NCI-H774 (cell line): Measurements from ENCODE around the gene MDFIC.

Experiments used
- DNase-seq: peaks from one replicate; lab custom pipeline; 2025; lab: John Stamatoyannopoulos, UW

The MDFIC gene

DNA sequence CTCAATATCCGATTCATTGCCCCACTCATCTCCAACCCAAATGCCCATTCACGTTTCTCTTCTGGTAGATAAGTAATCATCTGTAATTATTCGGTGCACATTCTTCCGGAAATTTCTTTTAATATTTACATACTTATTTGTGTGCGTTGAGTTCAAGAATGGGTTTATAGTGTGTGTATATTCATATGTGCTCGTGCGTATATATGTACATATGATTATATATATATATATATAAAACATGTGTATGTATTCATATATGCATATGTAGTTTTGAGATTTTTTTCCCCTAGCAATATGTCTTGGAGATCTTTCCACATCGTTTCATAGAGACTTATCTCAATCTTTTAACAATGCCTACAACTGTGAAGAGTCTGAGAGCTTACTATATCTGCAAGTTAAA is 118.2 kb downstream of the MDFIC start:
- no peak for DNase-seq

DNA sequence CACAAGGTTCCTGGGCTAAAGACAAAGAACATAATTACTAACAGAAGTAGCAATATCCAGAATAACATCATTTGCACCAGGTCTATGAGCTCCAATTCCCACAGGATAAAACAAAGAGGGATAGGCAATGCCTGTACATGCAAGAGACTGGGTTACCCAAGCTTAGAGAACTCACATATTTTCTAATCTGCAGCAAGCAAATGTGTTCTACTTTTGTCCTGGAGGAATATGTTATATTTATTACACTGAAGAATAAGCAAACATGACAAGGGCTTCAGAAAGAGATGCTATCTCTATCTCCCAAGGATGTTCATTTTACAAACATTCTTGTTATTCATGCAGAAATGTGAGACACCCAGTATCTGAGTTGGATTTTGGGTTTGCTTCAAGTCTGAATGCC is 118.6 kb downstream of the MDFIC start:
- DNase-seq = no peak

DNA sequence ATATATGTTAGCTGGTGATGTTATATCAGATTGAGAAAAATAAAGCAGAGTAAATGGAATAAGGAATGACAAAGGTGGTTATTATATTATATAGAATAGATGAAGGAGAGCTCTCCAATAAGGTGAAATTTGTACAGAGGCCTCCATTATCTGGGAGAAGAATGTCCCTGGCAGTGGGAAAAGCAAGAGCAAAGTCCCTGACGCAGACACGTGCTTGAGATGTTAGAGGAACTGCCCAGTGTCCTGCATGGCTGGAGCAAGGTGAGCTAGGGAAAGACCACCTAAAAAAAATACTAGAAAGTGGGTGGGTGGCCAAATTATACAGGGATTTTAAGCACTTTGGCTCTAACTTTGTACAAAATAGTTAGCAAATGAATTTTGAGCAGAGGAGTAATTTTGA is 120.7 kb downstream of the MDFIC start:
- DNase-seq = no peak

DNA sequence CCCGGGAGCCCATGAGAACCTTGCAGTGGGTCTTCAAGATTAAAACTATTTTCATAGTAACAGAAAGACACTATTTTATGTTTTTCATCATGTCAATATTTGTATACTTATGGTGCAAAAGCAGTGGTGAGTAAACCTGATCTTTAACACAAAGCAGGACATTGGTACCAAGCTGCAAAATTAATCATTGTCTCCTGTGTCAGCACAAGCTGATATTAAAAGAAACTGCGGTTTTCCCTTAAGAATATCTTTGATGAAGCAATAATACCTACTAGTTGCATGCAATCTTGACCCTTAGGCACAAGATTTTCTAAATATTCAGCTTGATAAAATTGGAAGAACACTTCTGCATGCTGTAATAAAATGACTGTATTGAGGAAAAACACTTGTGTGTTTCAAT is 121.7 kb downstream of the MDFIC start:
- DNase-seq = no peak

DNA sequence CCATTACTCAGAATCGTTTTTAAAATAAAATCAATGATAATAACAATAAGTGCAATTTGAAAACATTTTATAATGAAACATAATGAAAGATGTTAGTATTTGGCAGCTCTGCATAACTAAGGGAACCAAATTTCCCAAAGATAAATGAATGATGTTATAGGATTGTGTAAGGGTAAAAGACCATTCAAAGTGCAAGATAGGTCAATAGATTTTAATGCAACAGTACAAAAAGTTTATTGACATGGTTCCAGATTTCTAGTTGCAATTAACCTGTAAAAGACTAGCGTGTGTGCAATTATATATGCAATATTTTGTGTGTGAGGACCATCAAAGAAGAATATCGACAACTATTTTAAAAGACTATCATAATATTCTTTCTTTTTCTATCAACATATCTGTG is 122.3 kb downstream of the MDFIC start:
- DNase-seq = no peak

DNA sequence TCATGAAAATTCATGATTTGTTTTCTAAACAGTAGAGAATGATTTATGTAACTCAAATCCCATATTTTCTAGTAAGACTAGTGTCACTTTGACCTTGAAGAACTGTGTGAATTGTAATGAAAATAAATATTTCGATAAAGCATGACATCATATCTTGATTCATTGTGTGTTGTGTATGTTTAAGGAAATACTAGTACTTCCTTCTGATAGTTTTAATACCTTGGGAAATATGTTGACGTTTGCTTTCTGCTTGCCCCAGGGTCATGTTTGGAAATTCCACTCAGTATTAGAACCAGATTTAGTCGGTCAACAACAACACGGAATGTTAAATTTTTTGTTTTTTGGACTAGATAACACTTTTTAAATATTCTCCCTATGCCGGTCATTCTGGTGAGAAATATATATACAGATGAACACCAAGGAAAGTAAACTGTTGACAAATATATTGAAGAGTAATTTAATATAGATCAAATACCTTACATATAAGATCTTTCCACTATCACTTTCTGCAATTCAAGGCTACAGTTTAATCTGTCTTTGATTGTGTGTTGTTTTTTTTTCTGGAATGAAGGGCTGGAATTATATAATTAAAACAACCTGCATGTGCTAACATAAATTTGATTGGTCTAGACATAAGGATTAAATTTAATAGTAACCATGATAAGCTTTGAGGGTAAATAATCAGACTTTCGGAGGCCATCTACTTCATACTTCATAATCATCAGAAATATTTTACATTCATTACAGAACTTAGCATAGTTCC is 126.2 kb downstream of the MDFIC start:
- DNase-seq = no peak

DNA sequence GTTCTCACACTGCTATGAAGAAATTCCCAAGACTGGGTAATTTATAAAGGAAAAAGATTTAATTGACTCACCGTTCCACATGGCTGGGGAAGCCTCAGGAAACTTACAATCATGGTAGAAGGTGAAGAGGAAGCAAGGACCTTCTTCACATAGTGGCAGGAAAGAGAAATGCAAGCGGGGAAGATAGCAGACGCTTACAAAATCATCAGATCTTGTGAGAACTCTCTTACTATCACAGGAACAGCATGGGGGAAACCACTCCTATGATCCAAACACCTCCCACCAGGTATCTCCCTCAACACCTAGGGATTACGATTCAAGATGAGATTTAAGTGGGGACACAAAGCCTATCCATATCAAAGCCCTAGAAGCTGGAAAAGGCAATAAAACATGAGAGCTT is 130.8 kb downstream of the MDFIC start:
- no peak for DNase-seq

DNA sequence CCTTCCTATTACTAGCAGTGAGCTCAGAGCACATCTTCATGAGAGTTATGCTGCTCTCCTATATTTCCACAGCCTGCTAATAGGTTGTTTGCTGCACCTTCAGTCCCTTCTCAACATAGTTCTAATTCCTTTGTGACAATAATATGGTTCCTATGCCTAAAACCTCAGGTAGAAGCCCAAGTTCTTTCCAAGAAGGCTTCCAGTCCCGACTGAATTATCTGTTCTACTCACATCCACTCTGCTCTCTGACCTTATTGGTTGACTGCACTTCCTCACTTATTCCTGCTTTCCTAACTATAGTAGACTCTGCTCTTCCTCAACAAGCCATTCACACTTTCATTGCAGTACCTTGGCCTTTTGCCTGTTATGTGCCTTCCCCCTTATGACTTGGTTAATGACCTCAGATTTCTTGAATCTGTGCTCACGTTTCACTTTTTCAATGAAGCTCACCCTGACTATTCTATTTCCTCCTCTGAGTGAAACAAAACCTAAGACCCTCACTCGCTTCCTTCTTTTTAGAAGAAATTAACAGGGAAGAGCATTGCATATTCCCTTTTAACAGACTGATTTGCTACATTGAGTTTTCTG is 132.7 kb downstream of the MDFIC start:
- DNase-seq = no peak

DNA sequence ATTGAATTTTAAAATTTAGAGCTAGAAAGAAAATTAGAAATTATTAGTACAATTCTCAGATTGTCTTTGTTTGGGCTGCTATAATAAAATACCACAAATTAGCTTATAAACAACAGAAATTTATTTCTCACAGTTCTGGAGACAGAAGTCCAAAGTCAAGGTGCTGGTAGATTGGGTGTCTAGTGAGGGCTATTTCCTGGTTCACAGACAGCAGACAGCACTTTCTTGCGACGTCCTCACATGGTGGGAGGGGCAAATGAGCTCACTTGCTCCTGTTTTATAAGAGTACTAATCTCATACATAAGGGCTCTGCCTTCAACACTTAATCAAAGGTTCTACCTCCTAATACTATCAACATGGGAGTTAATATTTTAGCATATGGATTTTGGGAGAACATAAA is 134.1 kb downstream of the MDFIC start:
- no peak for DNase-seq

DNA sequence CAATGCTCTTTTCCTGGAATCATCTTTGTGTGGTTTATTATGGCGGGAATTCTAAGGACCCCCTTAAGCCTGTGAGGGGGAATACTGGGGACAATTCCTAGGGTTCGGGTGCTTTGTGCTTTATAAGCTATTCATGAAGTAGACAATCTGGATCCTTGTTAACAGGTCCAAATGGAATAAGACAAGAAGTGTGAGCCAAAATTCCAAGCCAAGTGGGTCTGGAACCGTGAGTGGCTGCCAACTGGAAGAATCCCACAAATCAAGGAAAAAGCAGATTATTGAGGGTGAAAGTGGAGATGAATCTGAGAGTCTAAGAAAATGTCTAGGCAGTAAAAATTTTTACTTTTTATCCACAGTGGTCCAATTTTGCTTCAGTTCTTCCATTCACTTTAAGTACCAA is 136.8 kb downstream of the MDFIC start:
- DNase-seq = no peak

DNA sequence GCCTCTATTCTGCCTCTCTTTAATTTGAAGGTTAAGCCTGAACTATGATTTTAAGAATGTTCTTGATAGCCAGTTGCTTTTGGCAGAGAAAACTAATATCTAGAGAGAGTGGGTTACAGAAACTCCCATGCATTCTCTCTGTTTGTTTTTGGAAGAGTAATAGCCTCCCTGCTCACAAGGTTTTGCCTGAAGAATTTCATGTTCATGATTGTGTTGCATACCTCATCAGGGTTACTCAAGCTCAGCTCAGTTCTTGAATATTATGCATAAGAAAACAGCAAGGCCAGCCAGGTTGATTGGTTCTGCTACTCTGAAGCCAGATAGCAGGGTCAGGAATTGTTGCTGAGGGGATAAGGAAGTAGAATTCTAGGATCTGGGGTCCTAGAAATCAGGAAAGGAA is 137.4 kb downstream of the MDFIC start:
- no peak for DNase-seq

DNA sequence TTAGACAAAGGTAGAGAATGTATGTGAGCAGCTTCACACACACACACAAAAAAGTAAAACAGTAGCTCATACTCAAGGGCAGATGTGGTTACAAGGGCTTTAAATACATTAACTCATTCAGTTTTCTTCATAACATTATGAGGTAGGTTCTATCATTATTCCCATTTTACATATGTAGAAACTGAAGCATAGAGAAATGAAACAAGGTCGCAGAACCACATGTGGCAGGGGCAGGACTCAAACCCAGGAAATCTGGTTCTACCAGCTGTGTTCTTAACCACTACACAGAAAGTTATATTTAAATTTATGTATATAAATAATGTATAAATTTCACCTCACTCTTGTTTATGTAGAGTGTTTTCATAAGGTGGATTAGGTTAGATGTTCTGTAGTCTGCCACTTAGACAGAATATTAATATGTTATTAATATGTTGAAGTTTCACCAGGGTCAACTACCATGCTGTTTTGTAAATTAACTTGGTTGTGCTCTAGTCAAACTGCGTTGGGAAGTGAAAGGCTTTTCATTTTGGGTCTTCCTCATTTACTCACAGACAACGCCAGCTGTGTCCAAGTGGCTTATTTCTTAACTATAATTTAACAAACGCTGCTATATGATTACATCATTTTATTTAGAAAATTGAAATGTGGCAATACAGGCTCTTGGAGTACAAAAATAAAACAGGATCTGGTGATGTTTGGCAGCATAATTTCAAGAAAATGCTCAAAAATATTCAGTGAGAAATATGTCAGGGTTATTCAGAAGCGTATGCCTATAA is 138.4 kb downstream of the MDFIC start:
- DNase-seq = no peak

DNA sequence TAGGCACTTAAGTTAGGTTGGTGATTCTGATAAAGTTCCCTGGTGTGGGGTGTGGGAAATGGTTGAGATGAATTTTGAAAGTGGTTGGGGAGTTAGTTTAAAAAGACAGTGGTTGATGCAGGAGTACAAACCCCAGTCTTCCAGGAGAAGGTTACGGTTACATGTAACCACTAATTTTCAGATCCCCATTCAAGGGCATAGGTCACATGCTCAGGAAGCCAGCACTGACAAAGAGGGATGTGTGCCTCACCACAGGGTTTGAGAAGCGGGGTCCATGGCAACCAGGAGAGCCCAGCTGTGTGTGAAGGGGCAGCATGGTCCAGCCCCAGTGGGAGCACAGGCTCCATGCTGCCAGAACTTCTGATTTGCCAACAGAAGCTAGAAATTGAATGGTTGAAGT is 144.2 kb downstream of the MDFIC start:
- DNase-seq = no peak

DNA sequence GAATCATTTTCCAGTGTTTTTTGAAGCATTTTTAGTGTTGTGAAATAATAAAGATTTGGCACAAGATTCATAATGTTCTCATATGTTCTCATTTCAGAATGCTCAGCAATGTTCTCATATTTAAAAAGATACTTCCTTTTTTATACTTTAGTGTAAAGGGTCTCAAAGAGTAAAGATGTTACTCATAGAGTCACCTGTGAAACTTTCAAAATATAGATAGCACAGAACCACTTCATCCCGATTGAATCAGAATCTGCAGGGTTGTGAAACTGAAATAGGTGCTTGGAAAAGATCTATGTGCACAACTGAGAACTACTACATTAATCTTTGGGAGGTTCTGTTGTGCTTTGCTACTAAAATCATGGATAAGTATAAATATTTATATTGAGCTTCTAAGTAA is 144.7 kb downstream of the MDFIC start:
- no peak for DNase-seq

DNA sequence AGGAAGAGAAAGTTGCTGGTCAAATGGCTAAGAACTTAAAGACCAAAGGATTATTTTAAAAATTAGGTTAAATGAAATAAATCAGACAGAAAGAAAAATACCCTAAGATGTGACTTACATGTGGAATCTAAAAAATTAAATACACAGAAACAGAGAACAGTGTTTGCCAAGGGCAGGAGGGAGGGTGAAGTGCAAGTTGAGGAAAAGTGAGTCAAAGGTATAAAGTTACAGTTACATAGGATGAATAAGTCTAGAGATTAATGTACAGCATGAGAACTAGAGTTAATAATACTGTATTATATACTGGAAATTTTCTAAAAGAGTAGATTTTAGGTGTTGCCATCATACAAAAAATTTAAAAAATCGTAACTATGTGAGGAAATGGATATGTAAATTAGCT is 146.3 kb downstream of the MDFIC start:
- DNase-seq = no peak
